ENCODE measurements around the gene FBRSL1. TPM values are rescaled to one million over a fixed set of nuclear protein-coding genes. Genes with fewer than 3 reads are reported as not detected.
"Not testable (repeated sequence)": the region's sequence is repeated elsewhere in the genome, so short reads cannot be mapped to it uniquely, and the experiment has no call there.

FBRSL1 gene
- polyA plus RNA-seq, 1 of the 3 experiments (the other 2 are of a cell fraction), result 5.5 TPM

DNA sequence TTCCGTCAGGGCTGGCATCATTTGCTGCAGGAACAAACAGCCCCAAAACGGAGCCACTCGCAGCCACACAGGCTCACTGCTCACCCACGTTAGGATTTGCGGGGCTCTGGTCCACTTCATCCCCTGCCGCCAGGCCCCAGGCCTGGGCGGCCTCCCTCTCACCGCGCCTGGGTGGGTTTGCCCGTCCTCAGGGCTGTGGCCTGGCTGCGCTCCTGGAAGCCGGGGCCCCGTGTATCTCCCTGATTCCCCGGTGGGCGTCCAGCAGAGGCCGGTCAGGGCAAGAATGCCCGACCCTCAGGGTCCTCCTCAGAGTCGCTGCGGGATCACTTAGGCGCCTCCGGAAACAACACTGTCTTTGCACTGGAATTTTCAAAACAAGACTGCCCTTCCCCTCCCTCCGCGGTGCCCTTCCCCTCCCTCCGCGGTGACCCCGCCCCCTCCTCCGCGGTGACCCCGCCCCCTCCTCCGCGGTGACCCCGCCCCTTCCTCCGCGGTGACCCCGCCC is 15.7 kb upstream of the FBRSL1 start (continued):
- TF ChIP-seq YY1 (IDR thresholded peaks at IDR 0.05; ENCODE audit: low read depth), result no peak

GRCh38 chr12:132474799-132475303 is 15.1 kb upstream of the FBRSL1 start:
- not testable (repeated sequence) for H3K4me2 ChIP-seq

GRCh38 chr12:132475304-132476037 is 14.5 kb upstream of the FBRSL1 start:
- Histone ChIP-seq H3K27me3 (ENCODE audit: insufficient read depth) (0 out of 2 replicates have a peak, but pooled peaks cover 7% of the 10 kb centered on the region), H3K27ac (ENCODE audit: low read depth in 2 of 2, low read length in 1 of 2) (no peak overlapping the region), H3F3A (replicated peaks; ENCODE audit: insufficient read depth) (peaks cover 3% of the 10 kb centered on the region), H3K4me1 (ENCODE audit: control insufficient read depth in 1 of 2, insufficient read depth in 2 of 2, low read depth in 1 of 2, low read length in 1 of 2) (peaks cover 0 to 7% of the 10 kb centered on the region in 2 experiments; a peak in 1 of 4 replicates), H4K20me1 (ENCODE audit: insufficient read depth) (no peaks in the 10 kb centered on the region), H3K9me2 (no peaks in the 10 kb centered on the region), H3K79me2 (ENCODE audit: insufficient read depth) (no peaks in the 10 kb centered on the region), H2AFZ (ENCODE audit: low read depth) (no peak overlapping the region), H3K36me3 (replicated peaks in 1 of 2; ENCODE audit: control insufficient read depth in 1 of 2, insufficient read depth in 2 of 2, low read length in 1 of 2) (no peaks in the 10 kb centered on the region), H3K9ac (no peak overlapping the region), H3K4me3 (ENCODE audit: low read depth in 2 of 2, low read length in 1 of 2) (no peak overlapping the region; a peak in 1 of 4 replicates), H3K4me2 (no peak overlapping the region), H3K9me3 (no peaks in the 10 kb centered on the region)
- POLR2A ChIA-PET, result no interaction called here
- peak; percentile 83 for DNase-seq
- CTCF ChIA-PET, result interaction anchor here (1.3 kb wide), 1 partner anchor 86 kb away, joined by 3 read pairs; no protein-coding TSS in a partner anchor
- WGBS (ENCODE audit: low lambda C conversion rate), result 34% methylated on average over 23 of the region's 47 CpGs
- no peak for TF ChIP-seq MEF2A (IDR thresholded peaks at IDR 0.05; ENCODE audit: borderline replicate concordance, low read depth)
- TF ChIP-seq SIN3A (IDR thresholded peaks at IDR 0.05; ENCODE audit: borderline replicate concordance, low read depth, low read length), result no peak
- no peak for TF ChIP-seq TEAD4 (IDR thresholded peaks at IDR 0.05; ENCODE audit: borderline replicate concordance, insufficient read depth)
- TF ChIP-seq, protein P1, sequence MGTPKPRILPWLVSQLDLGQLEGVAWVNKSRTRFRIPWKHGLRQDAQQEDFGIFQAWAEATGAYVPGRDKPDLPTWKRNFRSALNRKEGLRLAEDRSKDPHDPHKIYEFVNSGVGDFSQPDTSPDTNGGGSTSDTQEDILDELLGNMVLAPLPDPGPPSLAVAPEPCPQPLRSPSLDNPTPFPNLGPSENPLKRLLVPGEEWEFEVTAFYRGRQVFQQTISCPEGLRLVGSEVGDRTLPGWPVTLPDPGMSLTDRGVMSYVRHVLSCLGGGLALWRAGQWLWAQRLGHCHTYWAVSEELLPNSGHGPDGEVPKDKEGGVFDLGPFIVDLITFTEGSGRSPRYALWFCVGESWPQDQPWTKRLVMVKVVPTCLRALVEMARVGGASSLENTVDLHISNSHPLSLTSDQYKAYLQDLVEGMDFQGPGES (IDR thresholded peaks at IDR 0.05; ENCODE audit: low read depth, low read length), result no peak
- TF ChIP-seq GABPA (IDR thresholded peaks at IDR 0.05; ENCODE audit: low read depth), result no peak
- no peak for TF ChIP-seq USF1 (IDR thresholded peaks at IDR 0.05; ENCODE audit: borderline replicate concordance, low read depth)
- TF ChIP-seq RCOR1 (IDR thresholded peaks at IDR 0.05; ENCODE audit: low read length), result no peak
- TF ChIP-seq FOXJ3 (CRISPR knock-in tag; IDR thresholded peaks at IDR 0.05), result no peak
- TF ChIP-seq POLR2AphosphoS5 (IDR thresholded peaks at IDR 0.05; ENCODE audit: low read depth, low read length), result no peak
- TF ChIP-seq MXI1 (IDR thresholded peaks at IDR 0.05; ENCODE audit: low read depth, low read length), result no peak
- no peak for TF ChIP-seq YY1 (IDR thresholded peaks at IDR 0.05; ENCODE audit: low read depth)
- no peak for TF ChIP-seq TAF1 (IDR thresholded peaks at IDR 0.05; ENCODE audit: borderline replicate concordance, low read depth, low read length)
- no peak for TF ChIP-seq FOSL2 (IDR thresholded peaks at IDR 0.05; ENCODE audit: borderline replicate concordance, low read depth)
- no peak for TF ChIP-seq FOXM1 (IDR thresholded peaks at IDR 0.05; ENCODE audit: low read depth)
- no peak for TF ChIP-seq MAX (IDR thresholded peaks at IDR 0.05; ENCODE audit: low read depth)
- TF ChIP-seq, protein P2, sequence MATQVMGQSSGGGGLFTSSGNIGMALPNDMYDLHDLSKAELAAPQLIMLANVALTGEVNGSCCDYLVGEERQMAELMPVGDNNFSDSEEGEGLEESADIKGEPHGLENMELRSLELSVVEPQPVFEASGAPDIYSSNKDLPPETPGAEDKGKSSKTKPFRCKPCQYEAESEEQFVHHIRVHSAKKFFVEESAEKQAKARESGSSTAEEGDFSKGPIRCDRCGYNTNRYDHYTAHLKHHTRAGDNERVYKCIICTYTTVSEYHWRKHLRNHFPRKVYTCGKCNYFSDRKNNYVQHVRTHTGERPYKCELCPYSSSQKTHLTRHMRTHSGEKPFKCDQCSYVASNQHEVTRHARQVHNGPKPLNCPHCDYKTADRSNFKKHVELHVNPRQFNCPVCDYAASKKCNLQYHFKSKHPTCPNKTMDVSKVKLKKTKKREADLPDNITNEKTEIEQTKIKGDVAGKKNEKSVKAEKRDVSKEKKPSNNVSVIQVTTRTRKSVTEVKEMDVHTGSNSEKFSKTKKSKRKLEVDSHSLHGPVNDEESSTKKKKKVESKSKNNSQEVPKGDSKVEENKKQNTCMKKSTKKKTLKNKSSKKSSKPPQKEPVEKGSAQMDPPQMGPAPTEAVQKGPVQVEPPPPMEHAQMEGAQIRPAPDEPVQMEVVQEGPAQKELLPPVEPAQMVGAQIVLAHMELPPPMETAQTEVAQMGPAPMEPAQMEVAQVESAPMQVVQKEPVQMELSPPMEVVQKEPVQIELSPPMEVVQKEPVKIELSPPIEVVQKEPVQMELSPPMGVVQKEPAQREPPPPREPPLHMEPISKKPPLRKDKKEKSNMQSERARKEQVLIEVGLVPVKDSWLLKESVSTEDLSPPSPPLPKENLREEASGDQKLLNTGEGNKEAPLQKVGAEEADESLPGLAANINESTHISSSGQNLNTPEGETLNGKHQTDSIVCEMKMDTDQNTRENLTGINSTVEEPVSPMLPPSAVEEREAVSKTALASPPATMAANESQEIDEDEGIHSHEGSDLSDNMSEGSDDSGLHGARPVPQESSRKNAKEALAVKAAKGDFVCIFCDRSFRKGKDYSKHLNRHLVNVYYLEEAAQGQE (IDR thresholded peaks at IDR 0.05; ENCODE audit: low read depth, low read length), result no peak

More at GRCh38 chr12:132474799-132475303, 15.1 kb upstream of the FBRSL1 start:
- H3K27ac ChIP-seq (ENCODE audit: low read depth in 2 of 2, low read length in 1 of 2); H3K9me2 ChIP-seq; H3K79me2 ChIP-seq (ENCODE audit: insufficient read depth); H3K9me3 ChIP-seq; CTCF ChIA-PET; H3K4me3 ChIP-seq (ENCODE audit: low read depth in 2 of 2, low read length in 1 of 2); H3K4me1 ChIP-seq (ENCODE audit: control insufficient read depth in 1 of 2, insufficient read depth in 2 of 2, low read depth in 1 of 2, low read length in 1 of 2); DNase-seq; H2AFZ ChIP-seq (ENCODE audit: low read depth); H3K27me3 ChIP-seq (ENCODE audit: insufficient read depth); POLR2A ChIA-PET; H3K36me3 ChIP-seq (replicated peaks in 1 of 2; ENCODE audit: control insufficient read depth in 1 of 2, insufficient read depth in 2 of 2, low read length in 1 of 2); H4K20me1 ChIP-seq (ENCODE audit: insufficient read depth); H3F3A ChIP-seq (replicated peaks; ENCODE audit: insufficient read depth); H3K9ac ChIP-seq: not testable (repeated sequence)
- 14% methylated on average over 1 of the region's 56 CpGs for WGBS (ENCODE audit: low lambda C conversion rate)

All from SK-N-SH (cell line).